T-helper 2 cell (primary cell): ENCODE data around the gene MYO5B.

Source experiments
- DNase-seq, 5 experiments: peaks; one replicate each; pipeline versions ENCODE4 v3.0.0 to v3.0.0-alpha.2; 2012 to 2022

The MYO5B gene

DNA sequence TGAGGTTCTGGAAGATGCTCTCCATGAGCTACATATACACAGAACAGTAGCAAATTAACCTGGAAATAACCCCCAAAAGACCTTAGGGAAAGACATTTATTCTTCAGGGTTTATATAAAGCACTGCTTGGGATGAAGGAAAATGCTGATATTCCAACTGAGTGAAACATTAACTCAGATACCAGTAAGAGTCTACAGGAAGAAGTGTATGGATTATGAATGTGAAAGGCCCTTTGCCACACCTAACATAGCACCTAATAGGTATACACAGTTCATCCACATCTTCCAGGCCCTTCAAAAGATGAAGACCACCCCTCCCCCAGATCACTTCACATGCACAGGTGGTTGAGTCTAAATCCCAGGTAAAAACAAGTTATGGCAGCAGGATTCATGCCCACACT lies 50.4 kb downstream of the MYO5B start:
- DNase-seq = no peak

GRCh38 chr18:50143886-50144285 lies 51.1 kb downstream of the MYO5B start:
- DNase-seq = no peak

- DNase-seq = no peak
Observed at GRCh38 chr18:50143294-50143693, 51.7 kb downstream of the MYO5B start.

GRCh38 chr18:50142441-50143120 lies 52.4 kb downstream of the MYO5B start:
- DNase-seq = no peak

DNA sequence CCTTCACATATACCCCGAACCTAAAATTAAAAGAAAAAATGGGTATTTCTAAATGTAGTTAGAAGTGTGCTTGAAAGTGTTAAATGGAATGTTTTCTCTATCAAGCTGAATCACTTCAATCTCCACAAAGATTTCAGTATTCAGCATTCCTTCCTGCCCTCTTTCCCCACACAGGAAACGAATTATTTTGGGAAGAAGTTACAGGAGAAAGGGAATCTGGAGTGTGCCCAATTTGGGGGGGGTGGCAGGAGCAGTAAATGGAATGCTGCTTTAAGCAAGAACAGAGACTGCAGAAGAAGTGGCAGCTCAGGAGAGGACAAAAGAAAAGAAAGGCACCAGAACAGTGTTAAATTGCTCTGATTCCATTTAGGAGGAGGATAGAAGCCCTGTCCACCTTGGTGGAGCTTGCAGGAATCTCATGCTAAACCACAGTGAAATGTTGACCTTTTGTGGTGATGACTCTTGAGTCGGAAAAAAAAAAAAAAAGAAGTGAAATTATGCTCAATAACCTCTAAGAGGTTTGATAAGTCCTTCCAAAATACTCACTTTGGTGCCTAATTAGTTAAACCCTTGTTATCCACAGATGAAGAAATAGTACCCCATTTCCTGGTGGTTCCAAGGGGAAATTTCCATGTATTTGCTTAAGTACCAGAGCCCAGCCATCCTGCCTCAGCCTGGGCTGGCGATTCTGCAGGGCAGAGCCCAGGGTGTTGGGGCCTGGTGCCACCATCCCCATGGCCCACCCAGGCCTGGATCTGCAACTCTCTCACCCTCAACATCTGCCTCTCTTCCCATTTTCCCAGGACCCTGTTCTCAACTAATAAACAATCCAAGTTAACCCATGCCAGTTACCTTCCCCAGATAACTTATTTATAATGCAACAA lies 56.5 kb downstream of the MYO5B start:
- no peak for DNase-seq

GRCh38 chr18:50135903-50136302 lies 59.0 kb downstream of the MYO5B start:
- no peak for DNase-seq

DNA sequence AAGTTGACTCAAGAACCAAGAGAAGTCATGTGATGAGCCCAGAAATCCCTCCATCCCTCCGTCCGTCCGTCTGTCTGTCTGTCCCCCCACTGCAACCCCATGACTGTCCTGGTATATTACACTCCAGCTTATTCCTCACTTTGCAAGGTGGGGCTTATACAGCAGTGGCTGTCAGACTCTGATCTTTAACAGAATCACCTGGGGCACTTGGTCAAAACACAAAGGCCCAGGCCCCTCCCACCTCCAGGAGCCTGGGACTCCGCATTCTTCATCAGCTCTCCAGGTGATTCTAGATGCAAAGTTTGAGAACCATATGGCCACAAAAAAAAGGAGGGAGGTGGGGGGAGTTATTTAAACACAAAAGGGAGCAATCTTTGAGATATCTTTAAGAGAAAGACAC lies 61.4 kb downstream of the MYO5B start:
- no peak for DNase-seq

- DNase-seq = no peak
Observed at GRCh38 chr18:50131591-50131990, 63.4 kb downstream of the MYO5B start.

DNA sequence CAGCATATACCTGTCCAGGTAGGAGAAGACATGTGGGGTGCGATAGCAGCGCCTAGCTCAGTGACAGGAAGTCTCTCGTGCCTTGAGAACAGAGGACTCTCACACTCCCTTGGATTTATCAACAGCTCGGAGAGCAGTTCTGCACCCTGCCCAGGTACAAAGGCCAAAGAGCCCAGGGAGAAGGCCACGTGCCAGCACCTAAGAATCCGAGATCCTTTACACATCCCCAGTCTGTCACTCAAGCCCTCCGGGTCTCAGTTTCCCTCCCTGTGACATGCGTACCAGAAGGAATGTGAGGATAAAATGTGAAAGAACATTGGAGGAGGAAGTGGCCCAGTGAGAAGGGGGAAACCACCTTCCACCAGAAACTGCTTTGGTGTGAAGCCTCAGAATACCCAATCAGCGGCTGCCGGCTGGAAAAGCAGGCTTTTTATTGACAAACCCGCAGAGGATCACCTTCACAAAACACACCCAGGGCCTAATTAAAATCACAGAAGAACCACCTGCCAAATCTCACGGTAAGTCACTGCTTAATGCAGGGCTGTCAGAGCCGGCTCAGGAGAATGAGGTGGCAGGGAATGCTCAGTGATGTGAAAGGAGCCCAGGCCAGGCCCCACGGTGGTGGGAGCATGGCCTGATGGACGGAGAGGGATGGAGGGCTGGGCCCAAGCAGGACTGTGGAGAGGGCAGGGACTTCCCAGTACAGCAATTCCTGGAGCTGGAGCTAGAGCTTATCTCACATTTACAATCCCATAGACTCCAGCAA lies 66.3 kb downstream of the MYO5B start:
- DNase-seq = no peak

DNA sequence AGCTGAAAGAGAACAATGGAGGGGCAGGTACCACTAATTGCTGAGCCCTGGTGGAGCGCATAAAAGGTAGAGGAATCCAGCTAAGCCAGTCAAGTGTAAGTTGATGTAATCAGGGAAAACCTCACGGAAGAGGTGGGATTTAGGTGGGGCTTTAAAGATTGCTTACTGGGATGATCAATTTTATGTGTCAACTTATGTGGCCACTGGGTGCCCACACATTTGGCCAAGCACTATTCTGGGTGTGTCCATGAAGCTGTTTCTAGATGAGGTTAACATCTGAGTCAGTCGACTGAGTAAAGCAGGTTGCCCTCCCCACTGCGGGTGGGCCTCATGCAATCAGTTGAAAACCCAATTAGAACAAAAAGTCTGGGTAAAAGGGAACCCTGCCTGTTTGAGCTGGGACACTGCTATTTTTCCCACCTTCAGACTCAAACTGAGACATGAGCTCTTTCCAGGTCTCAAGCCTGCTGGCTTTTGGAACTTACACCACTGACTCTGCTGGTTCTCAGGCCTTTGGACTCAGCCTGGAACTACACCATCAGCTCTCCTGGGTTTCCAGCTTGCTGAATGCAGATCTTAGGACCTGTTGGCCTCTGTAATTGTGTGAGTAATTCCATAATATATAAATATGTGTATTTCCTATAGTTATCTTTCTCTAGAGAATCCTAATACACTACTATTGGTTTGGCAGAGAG lies 67.3 kb downstream of the MYO5B start:
- DNase-seq = no peak

DNA sequence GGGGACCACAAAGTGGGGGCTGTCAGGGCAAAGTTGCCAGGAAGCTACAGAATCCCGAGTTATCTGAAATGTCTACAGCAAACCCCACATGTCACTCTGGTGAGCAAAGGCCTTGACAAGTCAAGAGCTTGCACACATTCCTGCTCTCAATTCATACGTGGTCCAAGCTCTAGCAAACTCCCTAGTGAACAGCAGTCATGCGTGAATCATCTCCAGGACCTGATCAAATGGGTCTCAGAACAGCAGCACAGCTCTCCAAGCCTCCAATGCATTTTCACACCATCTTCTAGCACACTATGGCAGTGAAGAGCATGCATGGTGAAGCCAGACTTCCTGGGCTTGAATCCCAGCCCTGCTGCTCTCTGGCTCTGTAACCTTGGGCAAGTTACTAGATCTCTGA lies 68.5 kb downstream of the MYO5B start:
- DNase-seq = no peak

- no peak for DNase-seq
Observed at GRCh38 chr18:50125456-50125855, 69.5 kb downstream of the MYO5B start.

DNA sequence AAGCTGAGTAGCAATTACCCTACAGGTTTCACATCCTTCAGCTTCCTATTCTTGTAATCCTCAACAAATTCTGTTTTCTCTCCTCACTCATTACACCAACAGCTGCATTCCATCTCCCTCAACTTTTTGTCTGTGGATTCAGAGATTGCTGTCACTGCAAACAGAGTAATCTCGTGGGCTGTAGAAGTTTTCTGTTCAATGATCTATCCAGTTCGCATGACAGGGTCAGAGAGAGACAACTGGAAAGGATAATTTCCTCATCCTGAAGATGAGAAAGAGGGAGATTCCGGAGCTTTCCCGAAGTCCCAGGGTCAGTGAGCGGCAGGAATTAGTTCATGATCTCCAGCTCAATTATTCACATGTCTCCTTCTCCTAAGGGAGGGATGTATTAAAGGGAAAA lies 75.7 kb downstream of the MYO5B start:
- no peak for DNase-seq

- DNase-seq = no peak
Observed at GRCh38 chr18:50117863-50118262, 77.1 kb downstream of the MYO5B start.

DNA sequence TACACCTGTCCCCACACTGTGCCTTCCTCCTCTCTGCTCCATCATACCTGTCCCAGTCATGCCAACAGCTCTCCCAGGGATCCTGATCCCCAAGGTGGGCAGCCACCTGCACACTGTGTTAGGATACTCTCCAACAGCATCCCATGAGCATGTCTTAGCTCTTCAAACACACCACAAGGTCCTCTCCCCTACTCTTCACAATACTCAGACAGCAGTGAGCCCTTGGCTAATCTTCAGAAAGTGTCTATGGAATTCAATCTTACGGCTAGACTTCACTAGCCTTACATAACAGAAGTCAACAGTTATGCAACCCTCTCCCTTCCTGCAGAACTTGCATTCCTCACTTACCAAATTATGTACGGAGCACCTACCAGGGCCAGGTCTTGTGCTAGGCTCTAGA lies 79.9 kb downstream of the MYO5B start:
- DNase-seq = no peak

- no peak for DNase-seq
Observed at GRCh38 chr18:50114448-50114847, 80.5 kb downstream of the MYO5B start.

- DNase-seq = no peak
Observed at GRCh38 chr18:50113726-50114125, 81.2 kb downstream of the MYO5B start.

DNA sequence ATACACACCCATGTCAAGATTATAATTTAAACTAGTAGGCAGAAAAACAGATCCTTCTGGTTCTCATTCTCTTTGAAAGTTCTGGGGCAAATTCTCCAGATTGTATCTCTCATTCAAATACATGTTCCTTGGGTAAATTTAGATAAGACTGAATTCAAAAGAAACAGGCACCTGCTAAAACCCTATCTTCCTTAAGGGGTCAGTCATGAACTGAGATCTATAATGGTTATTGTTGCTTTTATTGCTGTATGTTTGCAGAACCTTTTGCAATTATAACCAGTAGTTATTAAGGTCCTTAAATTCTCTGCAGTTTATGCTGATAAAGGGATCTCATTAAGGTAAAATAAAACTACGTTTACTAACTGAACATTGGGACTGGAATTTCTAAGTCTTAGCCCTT lies 83.5 kb downstream of the MYO5B start:
- no peak for DNase-seq

DNA sequence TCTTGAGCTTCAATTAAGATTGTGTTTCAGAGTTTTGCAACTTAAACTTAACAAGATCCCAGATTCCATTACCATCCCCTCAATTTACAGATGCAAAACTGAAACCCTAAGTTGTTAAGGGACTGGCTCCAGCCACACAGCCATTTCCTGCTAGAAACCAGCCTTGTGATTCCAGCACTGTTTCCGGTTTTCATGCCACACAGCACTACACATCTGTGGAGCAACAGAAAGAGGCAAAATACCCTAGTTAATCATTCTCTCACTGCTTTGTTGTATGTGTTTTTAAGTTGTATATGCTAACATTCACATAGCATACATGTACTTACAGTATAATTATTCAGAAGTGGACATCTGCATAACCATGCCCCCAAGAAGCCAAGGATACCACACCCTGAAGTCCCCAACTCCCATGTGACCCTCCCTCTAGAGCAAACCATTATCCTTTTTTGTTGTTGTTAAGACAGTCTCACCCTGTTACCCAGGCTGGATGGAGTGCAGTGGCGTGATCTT lies 87.4 kb downstream of the MYO5B start:
- no peak for DNase-seq

GRCh38 chr18:50105027-50105426 lies 89.9 kb downstream of the MYO5B start:
- DNase-seq = no peak

DNA sequence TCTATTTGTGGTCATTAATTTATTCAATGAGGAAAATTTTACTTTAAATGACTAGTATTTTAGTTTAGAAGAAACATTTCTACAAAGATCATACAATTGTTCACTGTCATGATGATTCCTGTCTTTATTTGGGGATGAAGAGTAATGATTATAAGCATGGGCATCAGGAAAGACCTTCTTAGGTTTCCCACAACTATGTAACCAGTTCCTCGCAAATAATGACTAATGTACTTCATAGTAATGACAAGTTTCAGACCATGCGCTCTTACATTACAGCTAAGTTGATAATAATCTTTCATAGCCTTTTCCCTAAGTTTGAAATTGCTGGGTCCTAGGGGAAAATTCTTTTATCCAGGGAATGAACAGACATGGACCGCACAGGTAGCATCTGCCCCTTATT lies 90.5 kb downstream of the MYO5B start:
- no peak for DNase-seq

- DNase-seq = peak in 1 of 5 experiments; percentile 64
Observed at GRCh38 chr18:50099725-50100407, 95.1 kb downstream of the MYO5B start.
